BE2C (cell line): ENCODE data around the gene DSCAM.

Source experiments
- DNase-seq: peaks from one replicate; pipeline ENCODE4 v3.0.0-alpha.2; 2020
- H3K27me3 ChIP-seq: fragments of 250-450 bp; sonication (Bioruptor Pico); 2 replicates; pipeline ENCODE4 v1.5.1; 2020; ENCODE audit warnings: mild to moderate bottlenecking
- H3K36me3 ChIP-seq: fragments of 250-450 bp; sonication (Bioruptor Pico); 2 replicates; pipeline ENCODE4 v1.5.1; 2020; ENCODE audit warnings: mild to moderate bottlenecking
- H3K4me1 ChIP-seq: fragments of 250-450 bp; sonication (Bioruptor Pico); 2 replicates; pipeline ENCODE4 v1.5.1; 2020
- H3K4me3 ChIP-seq: 2 replicates; pipeline ENCODE4 v1.5.1; 2011; ENCODE audit warnings: low read depth, low read length
- H3K9me3 ChIP-seq: fragments of 250-450 bp; sonication (Bioruptor Pico); 2 replicates; pipeline ENCODE4 v1.5.1; 2020
- CTCF ChIP-seq: IDR thresholded peaks from 2 replicates; pipeline ENCODE4 v1.5.1; 2012; ENCODE audit warnings: mild to moderate bottlenecking, low read depth, low read length

The DSCAM gene

GRCh38 chr21:40516335-40516734 is 330.6 kb downstream of the DSCAM start:
- Histone ChIP-seq H3K36me3 (no peaks in the 10 kb centered on the region), H3K4me1 (no peaks in the 10 kb centered on the region), H3K4me3 (no peak overlapping the region), H3K27me3 (no peaks in the 10 kb centered on the region), H3K9me3 (no peaks in the 10 kb centered on the region; the same call in 1 of the 2 replicates)
- TF ChIP-seq CTCF = no peak
- no peak for DNase-seq

- TF ChIP-seq CTCF = peak; percentile 70
- no peaks in the 10 kb centered on the region for H3K27me3 ChIP-seq
- H3K4me3 ChIP-seq = no peak overlapping the region
- no peaks in the 10 kb centered on the region for H3K4me1 ChIP-seq
- peak; percentile 19 for DNase-seq
- H3K36me3 ChIP-seq = no peaks in the 10 kb centered on the region
- H3K9me3 ChIP-seq = no peaks in the 10 kb centered on the region; the same call in 1 of the 2 replicates
These were observed 334.4 kb downstream of the DSCAM start for GRCh38 chr21:40512590-40512989.

GRCh38 chr21:40507978-40508377 is 339.0 kb downstream of the DSCAM start:
- Histone ChIP-seq H3K4me1 (no peaks in the 10 kb centered on the region), H3K9me3 (no peaks in the 10 kb centered on the region; the same call in 1 of the 2 replicates), H3K27me3 (no peaks in the 10 kb centered on the region), H3K36me3 (no peaks in the 10 kb centered on the region), H3K4me3 (no peak overlapping the region)
- TF ChIP-seq CTCF = no peak
- DNase-seq = no peak

GRCh38 chr21:40505681-40506080 is 341.3 kb downstream of the DSCAM start:
- no peak for TF ChIP-seq CTCF
- Histone ChIP-seq H3K4me3 (no peak overlapping the region), H3K36me3 (no peaks in the 10 kb centered on the region), H3K4me1 (no peaks in the 10 kb centered on the region), H3K9me3 (no peaks in the 10 kb centered on the region; the same call in 1 of the 2 replicates), H3K27me3 (no peaks in the 10 kb centered on the region)
- no peak for DNase-seq

GRCh38 chr21:40505244-40505643 is 341.7 kb downstream of the DSCAM start:
- no peaks in the 10 kb centered on the region; the same call in 1 of the 2 replicates for H3K9me3 ChIP-seq
- no peaks in the 10 kb centered on the region for H3K36me3 ChIP-seq
- no peak for DNase-seq
- H3K4me1 ChIP-seq = no peaks in the 10 kb centered on the region
- H3K4me3 ChIP-seq = no peak overlapping the region
- no peaks in the 10 kb centered on the region for H3K27me3 ChIP-seq
- no peak for TF ChIP-seq CTCF

- no peak for DNase-seq
- no peaks in the 10 kb centered on the region for H3K36me3 ChIP-seq
- H3K4me1 ChIP-seq = no peaks in the 10 kb centered on the region
- no peaks in the 10 kb centered on the region for H3K27me3 ChIP-seq
- H3K4me3 ChIP-seq = no peak overlapping the region
- no peak for TF ChIP-seq CTCF
- H3K9me3 ChIP-seq = no peaks in the 10 kb centered on the region; the same call in none of the 2 replicates
These were observed 342.1 kb downstream of the DSCAM start for GRCh38 chr21:40504825-40505224.
